Glomerular endothelial cell (primary cell): ENCODE measurements around the gene KHDRBS1. TPM values are rescaled to one million over a fixed set of nuclear protein-coding genes. Genes with fewer than 3 reads are reported as not detected.
A peak's percentile ranks its signal among the peaks of the same experiment; 100 is the strongest.
"Not testable (repeated sequence)": the region's sequence is repeated elsewhere in the genome, so short reads cannot be mapped to it uniquely, and the experiment has no call there.

Source experiments
- DNase-seq: peaks from one replicate; pipeline ENCODE4 v3.0.0-alpha.2; 2011; ENCODE audit warnings: low read depth, low spot score; ENCODE audit errors: extremely low read depth
- total RNA-seq: library from RNA; depleted of rRNA; stranded (reverse); fragments of >200 nt; gene quantifications from 2 replicates; pipeline ENCODE4 v1.2.3, GENCODE V29; 2015

Gene KHDRBS1
- 86.4 and 128 TPM in 2 replicates for total RNA-seq

GRCh38 chr1:32013386-32014198 is at the start of gene KHDRBS1:
TSS of gene KHDRBS1 (plus strand) at chr1:32013868. CDS start at chr1:32013996, 128 bp downstream.
- DNase-seq, result peak; percentile 84

- no peak for DNase-seq
These were observed 42.8 kb upstream of the KHDRBS1 start for GRCh38 chr1:31970873-31971272.

GRCh38 chr1:31976401-31976800 is 37.3 kb upstream of the KHDRBS1 start:
- no peak for DNase-seq

- no peak for DNase-seq
These were observed 36.1 kb upstream of the KHDRBS1 start for GRCh38 chr1:31977385-31978131.

GRCh38 chr1:31978843-31979400 is 34.7 kb upstream of the KHDRBS1 start:
- no peak for DNase-seq

GRCh38 chr1:31980835-31981455 is 32.7 kb upstream of the KHDRBS1 start:
- no peak for DNase-seq

GRCh38 chr1:31981456-31981839 is 32.2 kb upstream of the KHDRBS1 start:
- DNase-seq, result no peak

- DNase-seq, result no peak
These were observed 31.7 kb upstream of the KHDRBS1 start for GRCh38 chr1:31981972-31982371.

GRCh38 chr1:31984419-31985347 is 29.0 kb upstream of the KHDRBS1 start:
- no peak for DNase-seq

GRCh38 chr1:31985430-31985829 is 28.2 kb upstream of the KHDRBS1 start:
- DNase-seq, result no peak

GRCh38 chr1:31987135-31987619 is 26.5 kb upstream of the KHDRBS1 start:
- no peak for DNase-seq

- DNase-seq, result no peak
These were observed 23.7 kb upstream of the KHDRBS1 start for GRCh38 chr1:31989964-31990363.

- DNase-seq, result no peak
These were observed 22.5 kb upstream of the KHDRBS1 start for GRCh38 chr1:31991182-31991581.

- DNase-seq, result no peak
These were observed 18.4 kb upstream of the KHDRBS1 start for GRCh38 chr1:31995263-31995662.

- not testable (repeated sequence) for DNase-seq
These were observed 17.5 kb upstream of the KHDRBS1 start for GRCh38 chr1:31996121-31996520.

GRCh38 chr1:32001863-32002262 is 11.8 kb upstream of the KHDRBS1 start:
- DNase-seq, result no peak

- not testable (repeated sequence) for DNase-seq
These were observed 11.4 kb upstream of the KHDRBS1 start for GRCh38 chr1:32002285-32002684.

- no peak for DNase-seq
These were observed 8.1 kb upstream of the KHDRBS1 start for GRCh38 chr1:32005522-32005921.

- no peak for DNase-seq
These were observed 6.1 kb upstream of the KHDRBS1 start for GRCh38 chr1:32007591-32007940.

GRCh38 chr1:32010246-32010645 is 3.4 kb upstream of the KHDRBS1 start:
- no peak for DNase-seq
